HFF-Myc (cell line): ENCODE results near the gene TACSTD2.
"Not testable (repeated sequence)": the region's sequence is repeated elsewhere in the genome, so short reads cannot be mapped to it uniquely, and the experiment has no call there.

Experiments
- DNase-seq: peaks from one replicate; pipeline ENCODE4 v3.0.0-alpha.2; 2011; ENCODE audit warnings: low read depth; ENCODE audit errors: extremely low read depth
- H3K4me3 ChIP-seq: replicated peaks from 2 replicates; pipeline ENCODE4 v1.5.1; 2011; ENCODE audit warnings: low read depth, mild to moderate bottlenecking, control low read depth, low read length
- TF ChIP-seq, protein P1 (sequence below): IDR thresholded peaks from 2 replicates; pipeline ENCODE4 v1.5.1; 2012; ENCODE audit warnings: mild to moderate bottlenecking, low read depth, low read length, control low read depth; ENCODE audit errors: missing control alignments

Gene TACSTD2

DNA sequence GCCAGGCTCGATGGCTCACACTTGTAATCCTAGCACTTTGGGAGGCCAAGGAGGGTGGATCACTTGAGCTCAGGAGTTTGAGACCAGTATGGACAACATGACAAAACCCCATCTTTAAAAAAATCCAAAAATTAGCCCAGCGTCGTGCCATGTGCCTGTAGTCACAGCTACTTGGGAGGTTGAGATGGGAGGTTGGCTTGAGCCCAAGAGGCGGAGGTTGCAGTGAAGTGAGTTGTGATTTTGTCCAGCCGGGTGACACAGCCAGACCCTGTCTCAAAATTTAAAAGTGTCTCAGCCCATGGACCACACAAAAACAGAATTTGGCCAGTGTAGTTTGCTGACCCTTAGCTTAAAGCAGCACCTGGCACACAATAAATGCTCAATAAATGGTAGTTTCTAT lies 11.3 kb upstream of the TACSTD2 start:
- TF ChIP-seq, protein P1, sequence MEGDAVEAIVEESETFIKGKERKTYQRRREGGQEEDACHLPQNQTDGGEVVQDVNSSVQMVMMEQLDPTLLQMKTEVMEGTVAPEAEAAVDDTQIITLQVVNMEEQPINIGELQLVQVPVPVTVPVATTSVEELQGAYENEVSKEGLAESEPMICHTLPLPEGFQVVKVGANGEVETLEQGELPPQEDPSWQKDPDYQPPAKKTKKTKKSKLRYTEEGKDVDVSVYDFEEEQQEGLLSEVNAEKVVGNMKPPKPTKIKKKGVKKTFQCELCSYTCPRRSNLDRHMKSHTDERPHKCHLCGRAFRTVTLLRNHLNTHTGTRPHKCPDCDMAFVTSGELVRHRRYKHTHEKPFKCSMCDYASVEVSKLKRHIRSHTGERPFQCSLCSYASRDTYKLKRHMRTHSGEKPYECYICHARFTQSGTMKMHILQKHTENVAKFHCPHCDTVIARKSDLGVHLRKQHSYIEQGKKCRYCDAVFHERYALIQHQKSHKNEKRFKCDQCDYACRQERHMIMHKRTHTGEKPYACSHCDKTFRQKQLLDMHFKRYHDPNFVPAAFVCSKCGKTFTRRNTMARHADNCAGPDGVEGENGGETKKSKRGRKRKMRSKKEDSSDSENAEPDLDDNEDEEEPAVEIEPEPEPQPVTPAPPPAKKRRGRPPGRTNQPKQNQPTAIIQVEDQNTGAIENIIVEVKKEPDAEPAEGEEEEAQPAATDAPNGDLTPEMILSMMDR, result no peak
- no peak for DNase-seq

DNA sequence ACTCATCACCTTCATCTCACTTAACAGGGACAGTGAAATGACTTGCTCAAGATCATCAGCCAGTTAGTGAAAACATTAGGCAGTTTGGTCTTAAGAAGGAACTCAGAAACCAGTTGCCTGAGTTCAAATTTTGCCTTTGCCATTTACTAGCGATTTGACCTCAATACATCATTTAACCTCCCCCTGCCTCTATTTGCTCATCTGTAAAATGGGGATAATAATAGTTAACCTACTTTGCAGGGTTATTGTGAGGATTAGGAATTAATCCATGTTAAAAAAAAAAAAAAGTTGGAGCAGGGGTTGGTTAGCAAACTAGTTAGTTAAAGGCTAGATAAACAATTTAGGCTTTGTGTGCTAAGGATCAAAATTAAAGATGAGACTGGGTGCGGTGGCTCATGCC lies 10.6 kb upstream of the TACSTD2 start:
- TF ChIP-seq, protein P1, result no peak
- no peak overlapping the region for H3K4me3 ChIP-seq
- no peak for DNase-seq

More for the DNA sequence above, 11.3 kb upstream of the TACSTD2 start:
- no peak overlapping the region for H3K4me3 ChIP-seq

DNA sequence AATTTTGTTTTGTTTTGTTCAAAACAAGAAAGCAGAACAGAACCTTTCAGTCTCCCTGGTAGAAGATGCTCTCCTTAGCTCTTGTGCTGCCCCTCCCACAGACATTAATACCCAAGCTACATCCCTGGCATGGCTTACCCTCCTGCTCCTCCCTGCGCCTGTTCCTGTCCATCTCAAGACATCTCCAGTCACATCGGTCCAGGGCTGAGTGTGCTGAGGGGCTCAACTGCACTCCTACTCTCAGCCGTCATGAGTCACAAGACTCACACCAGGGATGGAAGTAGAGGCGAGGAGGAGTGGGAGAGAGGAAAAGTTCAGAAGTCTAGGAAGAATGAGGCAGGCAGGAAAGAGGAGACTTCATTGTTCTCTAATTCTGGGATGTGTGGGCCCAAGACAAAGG lies 9.2 kb upstream of the TACSTD2 start:
- TF ChIP-seq, protein P1, result no peak
- H3K4me3 ChIP-seq, result no peak overlapping the region
- no peak for DNase-seq

DNA sequence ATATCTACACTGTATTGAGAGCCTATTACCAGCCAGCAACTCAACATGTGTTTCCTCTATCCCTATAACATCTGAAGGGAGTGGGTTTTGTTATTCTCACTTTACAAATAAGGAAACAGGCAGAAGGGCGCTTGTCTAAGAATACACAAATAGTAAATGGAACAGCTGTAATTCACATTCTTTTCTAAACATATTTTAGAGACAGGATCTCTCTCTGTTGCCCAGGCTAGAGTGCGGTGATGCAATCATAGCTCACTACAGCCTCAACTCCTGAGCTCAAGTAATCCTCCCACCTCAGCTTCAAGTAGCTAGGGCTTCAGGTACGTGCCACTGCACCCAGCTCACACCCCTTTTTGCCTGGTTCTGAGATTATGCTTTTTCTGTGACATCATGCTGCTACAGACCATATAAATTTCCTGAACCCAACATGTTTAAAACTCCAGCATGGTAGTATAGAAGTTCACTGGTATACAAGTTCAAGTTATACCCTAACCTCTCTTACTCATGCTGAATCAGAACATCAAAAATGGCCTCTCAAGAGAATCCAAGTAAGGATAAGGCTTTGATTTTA lies 8.6 kb upstream of the TACSTD2 start:
- TF ChIP-seq, protein P1, result no peak

DNA sequence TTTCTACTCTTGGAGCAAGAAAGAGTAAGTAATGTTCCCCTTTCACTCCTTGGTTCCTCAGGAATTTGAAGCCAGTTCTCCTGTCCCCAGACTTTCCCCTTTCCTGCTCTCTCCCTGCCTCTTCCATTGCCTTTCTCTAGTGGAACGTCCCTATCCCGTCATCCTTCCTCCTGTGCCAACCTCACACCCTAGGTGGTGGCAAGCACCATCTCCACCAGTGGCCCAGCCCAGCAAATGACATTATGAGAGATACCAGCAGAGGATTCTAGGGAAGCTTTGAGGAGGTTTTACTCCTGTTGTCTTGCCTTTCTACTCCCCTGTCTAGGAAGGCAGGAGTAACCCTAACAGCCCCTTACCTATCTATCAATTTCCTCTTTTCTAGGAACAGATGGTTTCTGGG lies 8.1 kb upstream of the TACSTD2 start:
- no peak for DNase-seq
- TF ChIP-seq, protein P1, result no peak

More for the DNA sequence above, 8.6 kb upstream of the TACSTD2 start:
- no peak overlapping the region for H3K4me3 ChIP-seq
- no peak for DNase-seq

DNA sequence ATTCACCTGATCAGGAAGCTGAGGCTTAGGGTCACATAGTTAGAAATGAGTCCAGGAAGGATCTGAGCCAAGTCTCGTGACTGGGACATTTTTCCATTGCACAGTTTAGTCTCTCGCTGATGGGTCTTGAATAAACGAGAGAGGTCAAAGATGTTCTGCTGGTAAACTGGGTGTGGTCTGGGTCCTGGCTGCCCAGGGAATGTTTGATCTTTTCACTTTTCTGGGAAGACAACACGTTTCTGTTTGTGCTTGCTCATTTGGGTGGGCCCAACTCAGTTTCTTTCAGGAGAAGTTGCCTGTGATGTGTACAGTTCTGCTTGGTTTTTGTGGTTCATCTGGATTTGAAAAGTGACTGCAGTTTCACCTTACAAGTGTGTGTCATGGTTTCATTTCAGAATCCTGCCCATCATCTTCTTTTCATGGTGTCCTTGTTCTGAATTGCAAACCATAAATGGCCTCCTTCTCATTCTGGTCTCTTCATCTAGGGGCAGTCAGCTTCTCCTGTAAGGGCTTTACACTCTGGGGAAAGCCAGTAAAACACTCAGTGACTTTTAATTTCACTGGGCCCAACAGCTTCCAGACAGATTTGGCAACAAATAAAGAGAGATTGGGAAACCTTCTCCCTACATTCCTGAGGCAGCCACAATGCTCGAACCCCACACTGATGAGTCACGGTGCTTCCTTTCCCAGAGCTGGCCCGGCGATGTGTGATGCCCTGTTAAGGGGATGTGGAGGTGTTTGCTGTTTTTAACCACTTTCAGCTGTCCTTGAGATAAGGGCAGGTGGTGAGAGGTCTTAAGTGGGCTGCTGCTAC lies 7.2 kb upstream of the TACSTD2 start:
- TF ChIP-seq, protein P1, result no peak
- H3K4me3 ChIP-seq, result no peak overlapping the region
- DNase-seq, result peak; percentile 90

More for the DNA sequence above, 8.1 kb upstream of the TACSTD2 start:
- no peak overlapping the region for H3K4me3 ChIP-seq

DNA sequence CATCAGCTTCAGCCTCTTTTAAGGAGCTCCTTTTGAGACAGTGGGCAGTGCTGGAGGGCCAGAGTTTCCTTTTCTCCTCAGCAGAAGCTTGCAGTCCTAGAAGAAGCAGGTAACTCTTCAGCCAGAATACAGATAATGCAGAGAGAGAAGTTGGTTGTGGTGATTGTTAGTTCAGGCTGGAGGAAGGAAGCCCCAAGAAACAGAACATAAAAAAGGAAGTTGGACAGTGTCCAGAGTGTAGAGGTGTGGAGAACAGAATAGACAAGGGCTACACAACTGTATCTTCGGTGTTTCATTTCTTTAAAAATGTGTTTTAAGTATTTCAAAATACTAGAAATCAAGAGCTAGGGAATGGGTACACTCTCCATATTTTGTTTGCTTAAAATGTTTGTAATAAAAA lies 6.4 kb upstream of the TACSTD2 start:
- no peak overlapping the region for H3K4me3 ChIP-seq
- DNase-seq, result no peak
- TF ChIP-seq, protein P1, result no peak

DNA sequence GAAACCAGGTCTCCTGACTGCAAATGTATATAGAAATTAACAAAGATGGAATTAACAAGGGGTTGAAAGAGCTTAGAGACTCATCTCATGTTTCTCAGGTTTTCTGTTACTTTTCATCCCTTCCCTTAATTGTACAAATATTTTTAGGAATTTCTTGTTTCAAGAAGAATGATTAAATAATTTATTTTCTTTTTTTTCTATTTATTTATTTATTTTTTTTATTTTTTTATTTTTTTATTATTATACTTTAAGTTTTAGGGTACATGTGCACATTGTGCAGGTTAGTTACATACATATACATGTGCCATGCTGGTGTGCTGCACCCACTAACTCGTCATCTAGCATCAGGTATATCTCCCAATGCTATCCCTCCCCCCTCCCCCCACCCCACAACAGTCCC lies 5.1 kb upstream of the TACSTD2 start:
- not testable (repeated sequence) for DNase-seq, H3K4me3 ChIP-seq
